ENCODE results near the gene FAAP20.
A peak's percentile ranks its signal among the peaks of the same experiment; 100 is the strongest.

Gene FAAP20

DNA sequence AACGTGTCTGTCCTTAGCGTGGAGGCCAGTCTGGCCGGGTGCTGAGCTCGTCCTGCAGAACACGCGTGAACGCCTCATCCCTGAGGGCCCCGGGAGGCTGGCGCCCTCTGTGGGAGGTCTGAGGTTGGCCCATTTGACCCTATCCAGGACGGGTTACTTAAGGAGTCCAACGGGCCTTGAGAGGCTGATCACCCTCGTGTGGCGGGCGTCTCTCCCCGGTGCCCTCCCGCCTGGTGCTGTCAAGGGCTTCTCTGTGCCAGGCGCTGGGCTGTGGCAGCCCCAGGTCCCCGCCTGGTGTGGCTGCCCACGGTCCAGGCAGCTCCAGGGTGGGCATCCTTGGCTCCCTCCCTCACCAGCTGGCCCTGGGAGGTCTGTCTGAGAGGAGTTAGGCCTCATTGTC lies 43.2 kb upstream of the FAAP20 start:
- no peak overlapping the region for H2BK120ac ChIP-seq (ENCODE audit: low read depth, low read length)
- H2BK5ac ChIP-seq (ENCODE audit: low read depth, low read length, poor library complexity, severe bottlenecking) = no peak overlapping the region
- H2BK15ac ChIP-seq (ENCODE audit: low read depth, poor library complexity, severe bottlenecking) = no peak overlapping the region
- H3K27ac ChIP-seq (ENCODE audit: low read length, poor library complexity, severe bottlenecking) = no peak overlapping the region
- no peak overlapping the region for H3K14ac ChIP-seq (ENCODE audit: low read length in 2 of 2)
- H4K91ac ChIP-seq (ENCODE audit: low read length) = no peak overlapping the region
- 83% methylated on average over 19 of the region's 19 CpGs for WGBS
- no peaks in the 10 kb centered on the region for H3K79me1 ChIP-seq (replicated peaks; ENCODE audit: low read length, poor library complexity, severe bottlenecking)
- peak overlapping the region in 1 of 2 experiments; percentile 24 for H3K4ac ChIP-seq (ENCODE audit: low read depth in 1 of 2, low read length in 2 of 2)
- no peak for DNase-seq
- no peak overlapping the region for H4K8ac ChIP-seq (ENCODE audit: low read length)
- peaks cover 71% of the 10 kb centered on the region for H3K4me1 ChIP-seq (ENCODE audit: control insufficient read depth, insufficient read depth, low read depth, low read length)
- H2AK5ac ChIP-seq (ENCODE audit: low read length, severe bottlenecking) = no peak overlapping the region
- H3K9me3 ChIP-seq (ENCODE audit: control insufficient read depth, low read length) = no peaks in the 10 kb centered on the region
- H3K4me3 ChIP-seq (ENCODE audit: insufficient read depth in 1 of 2, low read depth in 1 of 2, low read length in 2 of 2) = no peak overlapping the region
- no peak overlapping the region for H3K4me2 ChIP-seq (ENCODE audit: low read length, poor library complexity, severe bottlenecking)
- peak overlapping the region in 1 of 2 experiments; percentile 27 for H3K18ac ChIP-seq (ENCODE audit: low read depth in 1 of 2, low read length in 2 of 2)
- no peaks in the 10 kb centered on the region for H3K27me3 ChIP-seq (ENCODE audit: control insufficient read depth in 1 of 2, insufficient read depth in 1 of 2, low read length in 2 of 2)
- H2BK12ac ChIP-seq (ENCODE audit: low read length in 2 of 2) = no peak overlapping the region
- H3K23ac ChIP-seq (ENCODE audit: low read length in 2 of 2) = no peak overlapping the region
- peak overlapping the region; percentile 38 for H3K9ac ChIP-seq (ENCODE audit: low read length)
- no peak overlapping the region for H2AFZ ChIP-seq (ENCODE audit: low read depth, low read length)
- peaks cover 4 to 47% of the 10 kb centered on the region in 2 experiments for H3K36me3 ChIP-seq (ENCODE audit: control insufficient read depth in 1 of 2, insufficient read depth in 2 of 2, low read depth in 1 of 2, low read length in 2 of 2)

GRCh38 chr1:2236695-2237677 lies 42.4 kb upstream of the FAAP20 start:
- no peak overlapping the region for H3K23ac ChIP-seq (ENCODE audit: low read length in 2 of 2)
- no peak overlapping the region for H4K91ac ChIP-seq (ENCODE audit: low read length)
- no peak overlapping the region for H2BK15ac ChIP-seq (ENCODE audit: low read depth, poor library complexity, severe bottlenecking)
- H3K4me1 ChIP-seq (ENCODE audit: control insufficient read depth, insufficient read depth, low read depth, low read length) = peaks cover 79% of the 10 kb centered on the region
- H3K14ac ChIP-seq (ENCODE audit: low read length in 2 of 2) = peak overlapping the region in 1 of 2 experiments; percentile 2
- H3K9me3 ChIP-seq (ENCODE audit: control insufficient read depth, low read length) = no peaks in the 10 kb centered on the region
- H4K8ac ChIP-seq (ENCODE audit: low read length) = no peak overlapping the region
- H3K18ac ChIP-seq (ENCODE audit: low read depth in 1 of 2, low read length in 2 of 2) = peak overlapping the region in 1 of 2 experiments; percentile 70
- WGBS = 91% methylated on average over 28 of the region's 28 CpGs
- H2BK12ac ChIP-seq (ENCODE audit: low read length in 2 of 2) = no peak overlapping the region
- H3K36me3 ChIP-seq (ENCODE audit: control insufficient read depth in 1 of 2, insufficient read depth in 2 of 2, low read depth in 1 of 2, low read length in 2 of 2) = peaks cover 4 to 44% of the 10 kb centered on the region in 2 experiments
- H2BK5ac ChIP-seq (ENCODE audit: low read depth, low read length, poor library complexity, severe bottlenecking) = no peak overlapping the region
- no peaks in the 10 kb centered on the region for H3K27me3 ChIP-seq (ENCODE audit: control insufficient read depth in 1 of 2, insufficient read depth in 1 of 2, low read length in 2 of 2)
- no peak overlapping the region for H2AFZ ChIP-seq (ENCODE audit: low read depth, low read length)
- DNase-seq = no peak
- no peaks in the 10 kb centered on the region for H3K79me1 ChIP-seq (replicated peaks; ENCODE audit: low read length, poor library complexity, severe bottlenecking)
- no peak overlapping the region for H3K4ac ChIP-seq (ENCODE audit: low read depth in 1 of 2, low read length in 2 of 2)
- H3K4me3 ChIP-seq (ENCODE audit: insufficient read depth in 1 of 2, low read depth in 1 of 2, low read length in 2 of 2) = no peak overlapping the region
- H3K27ac ChIP-seq (ENCODE audit: low read length, poor library complexity, severe bottlenecking) = no peak overlapping the region
- H2BK120ac ChIP-seq (ENCODE audit: low read depth, low read length) = no peak overlapping the region
- H3K9ac ChIP-seq (ENCODE audit: low read length) = peak overlapping the region; percentile 38
- H2AK5ac ChIP-seq (ENCODE audit: low read length, severe bottlenecking) = no peak overlapping the region
- no peak overlapping the region for H3K4me2 ChIP-seq (ENCODE audit: low read length, poor library complexity, severe bottlenecking)

DNA sequence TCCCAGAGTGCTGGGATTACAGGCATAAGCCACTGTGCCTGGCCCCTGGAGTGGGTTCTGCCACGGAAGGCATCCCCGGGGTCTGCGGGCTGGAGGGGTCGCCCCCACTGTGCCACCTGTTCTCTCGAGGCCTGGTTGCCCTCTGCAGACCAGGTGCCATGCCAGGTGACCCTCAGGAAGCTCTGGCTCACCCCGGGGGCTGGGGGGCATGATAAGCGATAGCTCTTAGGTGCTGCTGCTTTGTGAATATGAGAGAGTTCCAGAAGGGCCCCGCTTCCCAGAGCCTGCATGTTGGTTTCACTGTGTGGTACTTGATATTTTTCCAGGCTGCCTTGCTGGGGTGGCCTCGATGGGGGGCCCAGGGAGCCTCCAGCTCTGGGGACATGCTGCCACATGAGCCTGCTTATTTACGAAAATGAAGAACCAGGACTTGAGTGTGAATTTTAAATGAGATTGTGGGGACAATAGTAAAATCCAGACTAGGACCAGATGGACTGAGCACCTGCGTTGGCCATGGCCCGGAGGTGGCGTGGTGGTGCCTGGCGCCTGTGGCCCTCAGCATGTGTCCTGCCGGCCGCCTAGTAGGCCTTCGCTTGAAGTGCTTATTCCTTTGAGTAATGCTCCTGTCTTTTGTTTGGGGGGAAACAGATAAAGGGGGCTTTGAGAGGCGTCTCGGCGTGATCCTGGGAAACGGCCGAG lies 40.9 kb upstream of the FAAP20 start:
- Histone ChIP-seq H2BK12ac (ENCODE audit: low read length in 2 of 2) (peak overlapping the region in 1 of 2 experiments; percentile 14), H3K23ac (ENCODE audit: low read length in 2 of 2) (no peak overlapping the region), H3K4me1 (ENCODE audit: control insufficient read depth, insufficient read depth, low read depth, low read length) (peaks cover 83% of the 10 kb centered on the region), H3K36me3 (ENCODE audit: control insufficient read depth in 1 of 2, insufficient read depth in 2 of 2, low read depth in 1 of 2, low read length in 2 of 2) (peaks cover 0 to 44% of the 10 kb centered on the region in 2 experiments), H3K79me1 (replicated peaks; ENCODE audit: low read length, poor library complexity, severe bottlenecking) (no peaks in the 10 kb centered on the region), H3K18ac (ENCODE audit: low read depth in 1 of 2, low read length in 2 of 2) (no peak overlapping the region), H3K4me3 (ENCODE audit: insufficient read depth in 1 of 2, low read depth in 1 of 2, low read length in 2 of 2) (no peak overlapping the region), H3K27me3 (ENCODE audit: control insufficient read depth in 1 of 2, insufficient read depth in 1 of 2, low read length in 2 of 2) (no peaks in the 10 kb centered on the region), H3K27ac (ENCODE audit: low read length, poor library complexity, severe bottlenecking) (no peak overlapping the region), H2BK120ac (ENCODE audit: low read depth, low read length) (no peak overlapping the region), H2AK5ac (ENCODE audit: low read length, severe bottlenecking) (no peak overlapping the region), H2BK15ac (ENCODE audit: low read depth, poor library complexity, severe bottlenecking) (no peak overlapping the region), H4K8ac (ENCODE audit: low read length) (no peak overlapping the region), H4K91ac (ENCODE audit: low read length) (no peak overlapping the region), H3K14ac (ENCODE audit: low read length in 2 of 2) (no peak overlapping the region), H3K9ac (ENCODE audit: low read length) (peak overlapping the region; percentile 94), H3K4me2 (ENCODE audit: low read length, poor library complexity, severe bottlenecking) (no peak overlapping the region), H2AFZ (ENCODE audit: low read depth, low read length) (no peak overlapping the region), H3K4ac (ENCODE audit: low read depth in 1 of 2, low read length in 2 of 2) (peak overlapping the region in 1 of 2 experiments; percentile 15), H3K9me3 (ENCODE audit: control insufficient read depth, low read length) (no peaks in the 10 kb centered on the region), H2BK5ac (ENCODE audit: low read depth, low read length, poor library complexity, severe bottlenecking) (no peak overlapping the region)
- 96% methylated on average over 22 of the region's 22 CpGs for WGBS
- no peak for DNase-seq

- Histone ChIP-seq H2BK5ac (ENCODE audit: low read depth, low read length, poor library complexity, severe bottlenecking) (no peak overlapping the region), H3K27me3 (ENCODE audit: control insufficient read depth in 1 of 2, insufficient read depth in 1 of 2, low read length in 2 of 2) (no peaks in the 10 kb centered on the region), H2AFZ (ENCODE audit: low read depth, low read length) (no peak overlapping the region), H2BK15ac (ENCODE audit: low read depth, poor library complexity, severe bottlenecking) (no peak overlapping the region), H3K4ac (ENCODE audit: low read depth in 1 of 2, low read length in 2 of 2) (no peak overlapping the region), H3K27ac (ENCODE audit: low read length, poor library complexity, severe bottlenecking) (peak overlapping the region; percentile 63), H3K9me3 (ENCODE audit: control insufficient read depth, low read length) (no peaks in the 10 kb centered on the region), H3K14ac (ENCODE audit: low read length in 2 of 2) (no peak overlapping the region), H2BK12ac (ENCODE audit: low read length in 2 of 2) (no peak overlapping the region), H4K8ac (ENCODE audit: low read length) (no peak overlapping the region), H2BK120ac (ENCODE audit: low read depth, low read length) (peak overlapping the region; percentile 87), H3K36me3 (ENCODE audit: control insufficient read depth in 1 of 2, insufficient read depth in 2 of 2, low read depth in 1 of 2, low read length in 2 of 2) (peaks cover 0 to 47% of the 10 kb centered on the region in 2 experiments), H3K18ac (ENCODE audit: low read depth in 1 of 2, low read length in 2 of 2) (peak overlapping the region in 1 of 2 experiments; percentile 84), H3K23ac (ENCODE audit: low read length in 2 of 2) (no peak overlapping the region), H3K4me3 (ENCODE audit: insufficient read depth in 1 of 2, low read depth in 1 of 2, low read length in 2 of 2) (peak overlapping the region in 1 of 2 experiments; percentile 49), H3K4me2 (ENCODE audit: low read length, poor library complexity, severe bottlenecking) (peak overlapping the region; percentile 65), H3K4me1 (ENCODE audit: control insufficient read depth, insufficient read depth, low read depth, low read length) (peaks cover 80% of the 10 kb centered on the region), H3K79me1 (replicated peaks; ENCODE audit: low read length, poor library complexity, severe bottlenecking) (no peaks in the 10 kb centered on the region), H3K9ac (ENCODE audit: low read length) (peak overlapping the region; percentile 94), H4K91ac (ENCODE audit: low read length) (no peak overlapping the region), H2AK5ac (ENCODE audit: low read length, severe bottlenecking) (no peak overlapping the region)
- DNase-seq = no peak
- WGBS = 64% methylated on average over 4 of the region's 4 CpGs
Measured at GRCh38 chr1:2234762-2235113, 40.2 kb upstream of the FAAP20 start.

Measured in mesenchymal stem cell (in vitro differentiated cells and primary cell).